Uterus (tissue), 2 donors: ENCODE data around the gene ARHGEF16.

Experiments used
- POLR2A ChIP-seq, 2 donors: fragments of 450-650 bp; IDR thresholded peaks; one replicate each; pipeline ENCODE4 v1.6.1; 2016; ENCODE audit warnings: antibody characterized with exemption in 2 of 2, mild to moderate bottlenecking in 1 of 2, moderate library complexity in 1 of 2
- TF ChIP-seq, protein P1 (sequence below), 4 experiments: fragments of 200-600 bp in 2 of 4; fragments of 450-650 bp in 2 of 4; sonication (generic) in 2 of 4; IDR thresholded peaks; one replicate each; pipeline ENCODE4 v1.5.1; 2016 to 2019; ENCODE audit warnings: antibody characterized with exemption in 4 of 4, mild to moderate bottlenecking in 2 of 4, moderate library complexity in 1 of 4

DNA sequence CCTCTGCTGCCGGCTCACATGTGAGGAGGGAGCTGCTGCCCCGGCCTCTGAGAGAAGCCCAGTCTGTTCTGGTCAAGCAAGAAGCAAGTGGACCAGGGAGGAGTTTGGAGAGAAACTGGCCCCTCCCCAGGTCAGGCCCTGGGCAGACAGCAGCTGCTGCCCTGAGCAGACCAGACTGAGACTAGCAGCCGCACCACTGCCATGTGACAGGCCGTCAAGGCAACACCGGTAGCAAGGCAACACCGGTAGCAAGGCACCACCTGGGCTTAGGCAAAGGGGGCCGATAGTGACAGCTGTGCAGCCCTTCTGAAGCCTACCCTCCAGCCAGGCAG, 50.3 kb downstream of the ARHGEF16 start:
- no peak for TF ChIP-seq POLR2A (IDR thresholded peaks at IDR 0.05)
- TF ChIP-seq, protein P1, sequence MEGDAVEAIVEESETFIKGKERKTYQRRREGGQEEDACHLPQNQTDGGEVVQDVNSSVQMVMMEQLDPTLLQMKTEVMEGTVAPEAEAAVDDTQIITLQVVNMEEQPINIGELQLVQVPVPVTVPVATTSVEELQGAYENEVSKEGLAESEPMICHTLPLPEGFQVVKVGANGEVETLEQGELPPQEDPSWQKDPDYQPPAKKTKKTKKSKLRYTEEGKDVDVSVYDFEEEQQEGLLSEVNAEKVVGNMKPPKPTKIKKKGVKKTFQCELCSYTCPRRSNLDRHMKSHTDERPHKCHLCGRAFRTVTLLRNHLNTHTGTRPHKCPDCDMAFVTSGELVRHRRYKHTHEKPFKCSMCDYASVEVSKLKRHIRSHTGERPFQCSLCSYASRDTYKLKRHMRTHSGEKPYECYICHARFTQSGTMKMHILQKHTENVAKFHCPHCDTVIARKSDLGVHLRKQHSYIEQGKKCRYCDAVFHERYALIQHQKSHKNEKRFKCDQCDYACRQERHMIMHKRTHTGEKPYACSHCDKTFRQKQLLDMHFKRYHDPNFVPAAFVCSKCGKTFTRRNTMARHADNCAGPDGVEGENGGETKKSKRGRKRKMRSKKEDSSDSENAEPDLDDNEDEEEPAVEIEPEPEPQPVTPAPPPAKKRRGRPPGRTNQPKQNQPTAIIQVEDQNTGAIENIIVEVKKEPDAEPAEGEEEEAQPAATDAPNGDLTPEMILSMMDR (IDR thresholded peaks at IDR 0.05), result no peak
